GM12891 (cell line): ENCODE results near the gene FBXO48.

Experiments used
- DNase-seq: peaks from one replicate; pipeline ENCODE4 v3.0.0; 2011; ENCODE audit warnings: low spot score; ENCODE audit not compliant: insufficient read length
- FAIRE-seq: peaks from 2 replicates; lab custom pipeline; 2011; peaks lifted over from hg19 to GRCh38; lab: Jason Lieb, UNC
- PAX5 ChIP-seq: IDR thresholded peaks from 2 replicates; pipeline ENCODE4 v1.6.1; 2011; ENCODE audit warnings: low read length, moderate library complexity, mild to moderate bottlenecking; ENCODE audit not compliant: insufficient read depth, severe bottlenecking
- POLR2A ChIP-seq: IDR thresholded peaks from 2 replicates; pipeline ENCODE4 v1.6.1; 2011; ENCODE audit warnings: low read depth, low read length, control low read depth
- POLR2AphosphoS5 ChIP-seq: IDR thresholded peaks from 2 replicates; pipeline ENCODE4 v1.6.1; 2011; ENCODE audit warnings: low read depth, low read length, control low read depth
- POU2F2 ChIP-seq: IDR thresholded peaks from 2 replicates; pipeline ENCODE4 v1.6.1; 2011; ENCODE audit warnings: low read depth, mild to moderate bottlenecking, control low read depth, low read length, moderate library complexity
- SPI1 ChIP-seq: IDR thresholded peaks from 2 replicates; pipeline ENCODE4 v1.6.1; 2011; ENCODE audit warnings: low read depth, low read length, control low read depth
- TAF1 ChIP-seq: IDR thresholded peaks from 2 replicates; pipeline ENCODE4 v1.6.1; 2011; ENCODE audit warnings: low read depth, low read length, control low read depth

FBXO48 gene

DNA sequence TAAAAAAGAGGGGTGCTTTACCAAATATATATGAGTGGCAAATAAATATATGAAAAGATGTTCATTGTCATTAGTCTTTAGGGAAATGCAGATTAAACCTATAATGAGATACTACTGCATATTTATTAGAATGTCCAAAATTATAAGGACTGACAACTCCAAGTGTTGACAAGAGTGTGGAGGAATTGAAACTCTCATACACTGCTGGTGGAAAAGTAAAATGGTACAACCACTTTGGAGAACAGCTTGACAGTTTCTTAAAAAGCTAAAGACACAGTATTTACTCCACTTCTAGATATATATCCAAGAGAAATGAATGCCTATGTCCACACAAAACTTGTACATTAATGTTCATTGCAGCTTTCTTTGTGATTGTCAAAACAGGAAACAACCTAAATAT lies 51.6 kb downstream of the FBXO48 start:
- TF ChIP-seq PAX5 (no peak), TAF1 (no peak), POU2F2 (no peak), SPI1 (no peak), POLR2A (no peak), POLR2AphosphoS5 (no peak)
- DNase-seq (no peak), FAIRE-seq (no peak)

DNA sequence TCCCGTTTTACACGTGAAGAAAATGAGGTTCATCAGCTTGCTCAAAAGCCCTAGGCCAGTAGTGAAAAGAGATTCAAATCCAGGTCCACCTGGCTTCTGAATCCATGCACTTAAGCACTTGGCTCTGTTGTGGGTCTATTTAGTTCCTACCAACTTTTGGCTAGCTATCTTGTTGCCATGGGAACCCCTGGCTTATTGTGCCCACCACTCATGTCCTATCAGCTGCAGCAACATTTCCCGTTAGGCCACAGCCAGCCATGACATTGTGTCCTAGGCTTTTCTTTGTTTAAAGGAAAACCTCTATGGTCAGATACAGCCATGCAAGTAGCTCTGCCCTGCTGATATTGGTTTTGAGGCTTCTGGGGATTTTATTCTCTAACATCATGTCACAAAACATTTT lies 52.2 kb downstream of the FBXO48 start:
- FAIRE-seq (peak; percentile 38), DNase-seq (no peak)
- TF ChIP-seq TAF1 (no peak), POLR2A (no peak), SPI1 (no peak), POU2F2 (no peak), PAX5 (no peak), POLR2AphosphoS5 (no peak)

DNA sequence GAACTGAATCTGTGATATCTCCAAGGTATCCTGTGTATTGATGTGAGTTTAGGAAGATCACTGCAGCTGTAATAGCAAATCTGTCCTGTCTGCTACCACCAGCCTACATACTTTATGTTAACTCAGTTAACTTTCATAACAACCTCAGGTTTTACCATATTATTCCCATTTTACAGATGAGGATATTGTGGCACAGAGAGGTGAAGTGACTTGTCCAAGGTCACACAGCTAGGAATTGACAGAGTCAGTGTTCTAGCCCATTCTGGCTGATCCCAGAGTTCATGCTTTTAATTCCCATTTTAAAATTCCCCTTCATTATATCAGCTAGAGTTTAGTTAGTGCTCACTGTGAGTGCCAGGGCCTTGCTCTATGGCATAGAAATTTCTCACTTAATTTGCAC lies 52.6 kb downstream of the FBXO48 start:
- DNase-seq: no peak
- FAIRE-seq: peak; percentile 20
- no peak for TF ChIP-seq TAF1
- TF ChIP-seq PAX5: no peak
- no peak for TF ChIP-seq POU2F2
- no peak for TF ChIP-seq POLR2AphosphoS5
- no peak for TF ChIP-seq SPI1
- no peak for TF ChIP-seq POLR2A

DNA sequence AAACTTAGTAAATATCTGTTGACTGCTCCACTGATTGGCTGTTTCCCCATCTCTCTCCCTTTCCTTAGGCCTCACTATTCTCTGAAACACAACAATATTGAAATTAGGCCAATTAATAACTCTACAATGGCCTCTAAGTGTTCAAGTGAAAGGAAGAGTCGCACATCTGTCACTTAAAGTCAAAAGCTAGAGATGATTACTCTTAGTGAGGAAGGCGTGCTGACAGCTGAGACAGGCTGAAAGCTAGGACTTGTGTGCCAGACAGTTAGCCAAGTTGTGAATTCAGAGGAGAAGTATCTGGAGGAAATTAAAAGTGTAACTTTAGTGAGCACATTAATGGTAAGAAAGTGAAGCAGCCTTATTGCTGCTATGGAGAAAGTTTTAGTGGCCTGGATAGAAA lies 53.6 kb downstream of the FBXO48 start:
- TF ChIP-seq TAF1: no peak
- no peak for TF ChIP-seq PAX5
- no peak for TF ChIP-seq POLR2AphosphoS5
- TF ChIP-seq SPI1: no peak
- no peak for TF ChIP-seq POLR2A
- TF ChIP-seq POU2F2: no peak
- FAIRE-seq: peak; percentile 20
- DNase-seq: no peak

DNA sequence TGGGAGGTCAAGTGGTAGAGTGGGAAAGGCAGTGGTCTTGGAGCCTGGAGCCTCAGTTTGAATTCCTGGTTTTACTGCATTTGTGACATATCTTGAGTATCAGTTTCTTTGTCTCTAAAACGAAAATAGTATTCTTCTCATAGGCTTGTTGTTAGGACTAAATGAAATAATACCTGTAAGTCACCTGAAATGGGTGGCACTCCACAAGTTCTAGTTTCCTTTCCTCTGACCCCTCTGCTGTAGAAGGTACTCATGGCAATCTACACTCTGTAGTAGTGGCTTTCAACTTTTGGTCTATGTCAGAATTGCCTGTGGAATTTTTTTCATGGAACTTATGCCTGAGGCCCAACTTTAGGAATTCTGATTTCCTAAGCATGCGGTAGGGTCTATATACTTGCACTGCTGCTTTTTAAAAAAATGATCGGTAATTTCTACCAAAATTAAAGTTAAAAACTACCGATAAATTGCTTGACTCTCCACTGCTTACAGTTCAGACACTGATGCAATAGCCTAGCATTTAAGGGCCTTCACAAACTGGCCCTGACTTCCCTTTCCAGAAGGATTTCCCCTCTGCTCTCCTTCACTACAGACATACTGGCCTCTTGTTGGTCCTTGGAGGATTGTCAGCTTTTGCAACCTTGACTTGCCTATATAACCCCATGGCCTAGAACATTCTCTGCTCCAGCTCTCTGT lies 54.8 kb downstream of the FBXO48 start:
- FAIRE-seq: peak; percentile 56
- DNase-seq: no peak
- no peak for TF ChIP-seq PAX5
- no peak for TF ChIP-seq POU2F2
- TF ChIP-seq SPI1: 0 out of 2 replicates have a peak, but pooled peaks have one; percentile 3
- no peak for TF ChIP-seq TAF1

DNA sequence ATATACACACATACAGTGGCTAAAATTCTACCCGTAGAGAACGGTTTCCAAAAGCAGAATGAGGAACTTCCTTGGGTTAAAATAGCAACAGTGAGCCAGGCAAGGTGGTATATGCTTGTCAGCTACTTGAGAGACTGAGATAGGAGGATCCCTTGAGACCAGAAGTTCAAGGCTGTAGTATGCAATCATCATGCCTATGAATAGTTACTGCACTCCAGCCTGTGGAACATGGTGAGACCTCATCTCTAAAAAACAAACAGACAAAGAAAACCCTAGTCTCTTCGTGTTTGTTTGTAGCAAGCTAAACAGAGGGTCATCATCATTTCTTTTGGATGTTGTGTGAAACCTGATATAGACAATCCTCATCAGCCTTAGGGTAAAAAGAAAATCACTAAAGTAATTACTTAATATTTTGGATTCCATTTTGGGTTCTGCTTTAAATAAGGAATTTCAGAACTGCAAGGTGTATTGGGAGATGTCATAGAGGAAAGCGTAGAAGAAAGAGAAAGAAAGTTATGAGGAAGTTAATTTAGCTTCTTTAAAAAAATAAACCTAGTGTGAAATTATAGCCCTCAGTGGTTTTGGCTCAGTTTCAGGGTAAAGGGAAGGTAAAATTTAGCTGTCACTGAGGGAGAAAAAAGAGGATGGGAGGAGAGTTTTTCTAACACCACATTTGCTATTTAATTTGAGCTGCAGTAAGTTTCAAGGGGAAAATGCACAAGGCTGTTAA lies 55.5 kb downstream of the FBXO48 start:
- DNase-seq: no peak
- peak; percentile 94 for FAIRE-seq
- TF ChIP-seq POU2F2: no peak
- 0 out of 2 replicates have a peak, but pooled peaks have one; percentile 25 for TF ChIP-seq POLR2A
- peak; percentile 60 for TF ChIP-seq SPI1
